VCaP (cell line): ENCODE measurements around the gene DNMT3A.

Source experiments
- H3K27ac ChIP-seq: fragments of 450-650 bp; 2 replicates; pipeline ENCODE4 v1.5.1; 2017
- TF ChIP-seq, protein P1 (sequence below): fragments of 450-650 bp; conservative IDR thresholded peaks from 2 replicates; pipeline ENCODE4 v1.5.1; 2017; ENCODE audit warnings: mild to moderate bottlenecking, moderate library complexity

DNMT3A gene

GRCh38 chr2:25337276-25337675 is 4.4 kb downstream of the DNMT3A start:
- H3K27ac ChIP-seq: no peak overlapping the region
- TF ChIP-seq, protein P1, sequence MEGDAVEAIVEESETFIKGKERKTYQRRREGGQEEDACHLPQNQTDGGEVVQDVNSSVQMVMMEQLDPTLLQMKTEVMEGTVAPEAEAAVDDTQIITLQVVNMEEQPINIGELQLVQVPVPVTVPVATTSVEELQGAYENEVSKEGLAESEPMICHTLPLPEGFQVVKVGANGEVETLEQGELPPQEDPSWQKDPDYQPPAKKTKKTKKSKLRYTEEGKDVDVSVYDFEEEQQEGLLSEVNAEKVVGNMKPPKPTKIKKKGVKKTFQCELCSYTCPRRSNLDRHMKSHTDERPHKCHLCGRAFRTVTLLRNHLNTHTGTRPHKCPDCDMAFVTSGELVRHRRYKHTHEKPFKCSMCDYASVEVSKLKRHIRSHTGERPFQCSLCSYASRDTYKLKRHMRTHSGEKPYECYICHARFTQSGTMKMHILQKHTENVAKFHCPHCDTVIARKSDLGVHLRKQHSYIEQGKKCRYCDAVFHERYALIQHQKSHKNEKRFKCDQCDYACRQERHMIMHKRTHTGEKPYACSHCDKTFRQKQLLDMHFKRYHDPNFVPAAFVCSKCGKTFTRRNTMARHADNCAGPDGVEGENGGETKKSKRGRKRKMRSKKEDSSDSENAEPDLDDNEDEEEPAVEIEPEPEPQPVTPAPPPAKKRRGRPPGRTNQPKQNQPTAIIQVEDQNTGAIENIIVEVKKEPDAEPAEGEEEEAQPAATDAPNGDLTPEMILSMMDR: no peak

- TF ChIP-seq, protein P1: no peak
- no peak overlapping the region for H3K27ac ChIP-seq
Measured at GRCh38 chr2:25336383-25336841, 5.3 kb downstream of the DNMT3A start.

DNA sequence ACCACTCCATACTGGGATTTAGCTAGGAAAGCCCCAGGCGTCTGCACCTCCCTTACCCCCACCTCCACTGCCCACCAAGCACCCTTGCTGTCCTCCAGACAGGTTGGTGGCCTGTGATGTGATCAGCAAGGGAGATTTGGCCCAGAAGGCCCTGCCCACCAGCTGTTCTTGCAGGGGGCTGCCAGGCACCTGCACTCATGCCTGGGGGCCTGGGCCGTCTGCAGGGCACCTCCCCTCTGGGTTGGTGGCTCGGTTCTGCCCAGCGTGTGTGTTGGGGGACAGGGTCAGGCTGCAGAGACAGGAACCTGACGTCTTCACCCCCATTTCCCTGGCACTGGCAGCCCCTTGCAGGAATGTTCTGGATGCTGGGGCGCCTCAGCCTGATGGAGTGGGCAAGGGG is 5.8 kb downstream of the DNMT3A start:
- TF ChIP-seq, protein P1: no peak
- no peak overlapping the region for H3K27ac ChIP-seq

- TF ChIP-seq, protein P1: no peak
- H3K27ac ChIP-seq: no peak overlapping the region
Measured at GRCh38 chr2:25335204-25335603, 6.5 kb downstream of the DNMT3A start.

GRCh38 chr2:25334482-25334881 is 7.2 kb downstream of the DNMT3A start:
- H3K27ac ChIP-seq: no peak overlapping the region
- TF ChIP-seq, protein P1: no peak

DNA sequence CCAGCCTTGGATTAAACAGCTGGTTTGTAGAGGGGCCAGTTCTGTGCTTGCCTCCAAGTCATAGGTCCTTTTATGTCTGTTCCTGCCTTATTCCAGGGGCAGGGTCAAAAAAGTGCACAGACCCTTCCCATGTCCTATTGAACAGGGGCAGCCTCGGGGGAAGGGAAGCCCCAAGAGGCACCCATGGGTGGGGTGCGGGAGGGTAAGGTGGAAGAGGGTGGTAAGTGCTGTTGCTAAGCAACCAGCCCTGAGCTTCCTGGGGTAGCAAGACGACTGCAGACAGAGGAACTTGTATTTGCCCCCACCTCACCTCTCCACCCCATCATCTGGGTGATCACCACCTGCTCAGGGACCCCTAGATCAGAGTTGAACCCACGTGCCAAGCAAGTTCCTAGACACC is 7.7 kb downstream of the DNMT3A start:
- no peak overlapping the region for H3K27ac ChIP-seq
- TF ChIP-seq, protein P1: no peak

GRCh38 chr2:25332571-25332970 is 9.2 kb downstream of the DNMT3A start:
- no peak overlapping the region for H3K27ac ChIP-seq
- TF ChIP-seq, protein P1: no peak
